ENCODE data around the gene B9D1.
A peak's percentile ranks its signal among the peaks of the same experiment; 100 is the strongest.

Gene B9D1

DNA sequence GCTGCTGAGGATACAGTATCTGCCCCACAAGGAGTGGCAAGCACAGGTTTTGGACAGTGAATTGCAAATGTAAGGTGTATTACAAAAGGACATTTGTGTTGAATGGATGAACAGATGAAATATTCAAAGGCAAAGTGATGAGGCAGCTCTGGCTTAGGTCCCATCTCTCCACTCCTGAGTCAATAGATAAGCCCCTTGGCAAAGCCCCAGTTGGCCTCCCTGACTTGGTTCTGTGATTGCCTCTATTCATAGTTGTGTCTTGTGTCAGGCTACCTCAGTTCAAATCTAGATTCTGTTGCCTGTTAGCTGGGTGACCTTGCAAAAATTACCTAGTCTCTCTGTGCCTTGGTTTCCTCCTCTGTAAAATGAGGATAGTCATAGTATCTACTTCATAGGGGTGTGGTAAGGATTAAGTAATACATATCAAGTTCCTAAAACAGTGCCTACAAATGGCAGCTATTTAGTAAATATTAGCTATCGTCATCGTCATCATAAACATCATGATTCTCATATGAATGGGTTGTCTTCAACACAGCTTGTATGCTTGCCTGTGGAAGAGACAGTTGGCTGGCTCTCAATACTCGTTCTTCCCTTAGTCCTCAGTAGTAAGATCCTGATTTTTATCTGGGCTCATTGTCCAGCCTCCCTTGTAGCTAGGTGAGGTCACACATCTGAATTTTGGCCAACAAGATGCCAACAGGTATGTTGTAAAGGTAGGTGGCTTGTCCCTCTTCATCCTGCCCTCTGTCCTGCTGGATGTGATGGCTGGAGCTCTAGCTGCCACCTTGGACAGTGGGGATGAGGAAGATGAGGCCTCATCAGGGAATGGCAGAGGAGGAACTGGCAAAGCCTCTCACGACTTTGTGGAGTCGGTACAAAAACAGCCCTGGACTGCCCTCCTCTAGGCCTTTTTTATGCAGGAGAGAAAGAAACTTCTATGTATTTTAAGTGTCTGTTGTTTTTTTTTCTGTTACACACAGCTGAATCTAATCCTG is 26.6 kb upstream of the B9D1 start:
- no peak for DNase-seq

- DNase-seq = no peak
Measured at GRCh38 chr17:19387921-19388521, 25.5 kb upstream of the B9D1 start.

GRCh38 chr17:19386974-19387920 is 24.7 kb upstream of the B9D1 start, which contains the start of gene MFAP4:
TSS of gene MFAP4 (minus strand) at chr17:19387190. CDS start at chr17:19387155, 35 bp downstream.
- peak; percentile 67 for DNase-seq

DNA sequence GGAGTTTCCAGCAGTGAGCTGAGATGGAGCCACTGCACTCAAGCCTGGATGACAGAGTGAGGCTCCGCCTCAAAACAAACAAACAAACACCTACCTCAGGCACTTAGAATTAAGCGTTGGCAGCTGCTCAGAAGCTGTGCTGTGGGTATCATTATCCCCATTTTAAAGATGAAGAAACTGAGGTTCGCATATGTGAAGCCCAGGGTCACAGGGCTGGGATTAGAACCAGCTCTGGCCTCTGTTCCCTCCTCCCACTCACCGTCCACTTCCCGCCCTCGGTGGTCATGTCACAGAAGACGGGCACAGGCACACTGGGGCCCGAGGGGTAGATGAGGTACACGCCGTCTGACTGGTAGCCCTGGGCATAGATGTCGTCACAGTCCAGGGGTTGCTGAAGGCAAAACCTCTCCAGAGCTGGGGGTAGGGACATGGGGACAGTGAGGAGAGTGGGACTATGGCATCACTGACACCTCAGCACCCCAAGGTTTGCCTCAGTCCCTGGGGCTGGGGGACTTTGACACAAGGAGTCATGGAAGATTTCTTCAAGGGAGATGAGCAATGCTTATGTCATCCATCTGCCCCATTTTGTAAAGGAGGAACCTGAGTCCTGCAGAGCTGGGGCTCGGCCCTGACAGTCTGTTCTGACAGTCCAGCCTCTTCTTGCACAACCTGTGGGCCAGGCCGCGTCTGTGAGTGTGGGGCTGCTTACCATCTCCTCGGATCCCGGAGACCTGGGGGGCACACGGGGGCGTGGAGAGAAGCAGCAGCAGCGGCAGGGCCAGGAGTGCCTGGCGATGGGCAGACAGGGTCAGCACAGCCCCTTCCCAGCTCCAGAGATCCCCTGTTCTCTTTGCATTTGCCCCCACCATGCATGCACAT is 23.8 kb upstream of the B9D1 start:
- DNase-seq = peak; percentile 26

DNA sequence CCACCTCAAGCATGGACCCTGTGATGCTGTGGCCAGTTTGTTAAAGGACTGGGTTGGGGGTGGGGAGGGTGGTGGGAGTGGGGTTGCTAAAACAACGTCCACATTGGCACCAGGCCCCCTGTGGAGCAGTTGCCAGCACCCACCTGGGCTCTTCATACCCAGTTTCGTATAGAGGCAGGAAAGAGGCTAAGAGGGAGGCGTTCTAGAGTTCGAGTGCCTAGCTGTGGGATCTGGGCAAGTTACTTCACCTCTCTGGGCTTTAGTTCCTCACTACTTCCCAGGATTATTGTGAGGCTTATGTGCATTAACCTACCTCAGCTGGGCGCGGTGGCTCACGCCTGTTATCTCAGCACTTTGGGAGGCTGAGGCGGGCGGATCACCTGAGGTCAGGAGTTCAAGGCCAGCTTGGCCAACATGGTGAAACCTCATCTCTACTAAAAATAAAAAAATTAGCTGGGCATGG is 23.0 kb upstream of the B9D1 start:
- DNase-seq = no peak

GRCh38 chr17:19384723-19385391 is 22.3 kb upstream of the B9D1 start:
- DNase-seq = no peak

- DNase-seq = no peak
Measured at GRCh38 chr17:19383681-19384470, 21.4 kb upstream of the B9D1 start.

DNA sequence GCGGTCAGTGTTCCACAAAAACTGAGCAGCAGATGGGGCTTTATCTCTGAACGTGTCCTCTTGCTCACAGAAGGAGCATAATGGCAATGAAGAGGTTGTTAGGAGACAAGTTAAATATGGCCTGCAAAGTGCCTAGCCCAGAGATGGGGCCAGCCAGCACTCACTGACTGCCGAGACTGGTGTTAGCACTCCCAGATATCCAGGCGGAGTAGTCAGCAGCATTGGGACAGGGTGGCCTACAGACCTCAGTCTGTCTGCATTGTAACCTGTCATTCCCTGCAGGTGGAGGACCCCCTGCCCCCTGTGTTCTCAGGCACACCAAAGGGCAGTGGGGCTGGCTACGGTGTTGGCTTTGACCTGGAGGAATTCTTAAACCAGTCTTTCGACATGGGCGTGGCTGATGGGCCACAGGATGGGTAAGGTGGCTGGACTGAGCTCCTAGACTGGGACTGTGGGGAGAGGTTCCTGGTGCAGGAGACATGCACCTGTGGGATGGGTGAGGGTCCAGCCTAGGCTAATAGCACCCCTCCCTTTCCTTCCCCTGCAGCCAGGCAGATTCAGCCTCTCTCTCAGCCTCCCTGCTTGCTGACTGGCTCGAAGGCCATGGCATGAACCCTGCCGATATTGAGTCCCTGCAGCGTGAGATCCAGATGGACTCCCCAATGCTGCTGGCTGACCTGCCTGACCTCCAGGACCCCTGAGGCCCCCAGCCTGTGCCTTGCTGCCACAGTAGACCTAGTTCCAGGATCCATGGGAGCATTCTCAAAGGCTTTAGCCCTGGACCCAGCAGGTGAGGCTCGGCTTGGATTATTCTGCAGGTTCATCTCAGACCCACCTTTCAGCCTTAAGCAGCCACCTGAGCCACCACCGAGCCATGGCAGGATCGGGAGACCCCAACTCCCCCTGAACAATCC is 20.3 kb upstream of the B9D1 start:
- DNase-seq = no peak

DNA sequence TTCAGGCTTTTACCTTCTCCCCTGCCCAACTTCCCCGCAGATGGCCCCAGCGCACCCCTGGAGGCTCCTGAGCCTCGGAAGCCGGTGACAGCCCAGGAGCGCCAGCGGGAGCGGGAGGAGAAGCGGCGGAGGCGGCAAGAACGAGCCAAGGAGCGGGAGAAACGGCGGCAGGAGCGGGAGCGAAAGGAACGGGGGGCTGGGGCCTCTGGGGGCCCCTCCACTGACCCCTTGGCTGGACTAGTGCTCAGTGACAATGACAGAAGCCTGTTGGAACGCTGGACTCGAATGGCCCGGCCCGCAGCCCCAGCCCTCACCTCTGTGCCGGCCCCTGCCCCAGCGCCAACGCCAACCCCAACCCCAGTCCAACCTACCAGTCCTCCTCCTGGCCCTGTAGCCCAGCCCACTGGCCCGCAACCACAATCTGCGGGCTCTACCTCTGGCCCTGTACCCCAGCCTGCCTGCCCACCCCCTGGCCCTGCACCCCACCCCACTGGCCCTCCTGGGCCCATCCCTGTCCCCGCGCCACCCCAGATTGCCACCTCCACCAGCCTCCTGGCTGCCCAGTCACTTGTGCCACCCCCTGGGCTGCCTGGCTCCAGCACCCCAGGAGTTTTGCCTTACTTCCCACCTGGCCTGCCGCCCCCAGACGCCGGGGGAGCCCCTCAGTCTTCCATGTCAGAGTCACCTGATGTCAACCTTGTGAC is 19.4 kb upstream of the B9D1 start:
- no peak for DNase-seq

GRCh38 chr17:19381361-19381740 is 18.8 kb upstream of the B9D1 start:
- no peak for DNase-seq

GRCh38 chr17:19380481-19381301 is 18.2 kb upstream of the B9D1 start:
- DNase-seq = no peak

DNA sequence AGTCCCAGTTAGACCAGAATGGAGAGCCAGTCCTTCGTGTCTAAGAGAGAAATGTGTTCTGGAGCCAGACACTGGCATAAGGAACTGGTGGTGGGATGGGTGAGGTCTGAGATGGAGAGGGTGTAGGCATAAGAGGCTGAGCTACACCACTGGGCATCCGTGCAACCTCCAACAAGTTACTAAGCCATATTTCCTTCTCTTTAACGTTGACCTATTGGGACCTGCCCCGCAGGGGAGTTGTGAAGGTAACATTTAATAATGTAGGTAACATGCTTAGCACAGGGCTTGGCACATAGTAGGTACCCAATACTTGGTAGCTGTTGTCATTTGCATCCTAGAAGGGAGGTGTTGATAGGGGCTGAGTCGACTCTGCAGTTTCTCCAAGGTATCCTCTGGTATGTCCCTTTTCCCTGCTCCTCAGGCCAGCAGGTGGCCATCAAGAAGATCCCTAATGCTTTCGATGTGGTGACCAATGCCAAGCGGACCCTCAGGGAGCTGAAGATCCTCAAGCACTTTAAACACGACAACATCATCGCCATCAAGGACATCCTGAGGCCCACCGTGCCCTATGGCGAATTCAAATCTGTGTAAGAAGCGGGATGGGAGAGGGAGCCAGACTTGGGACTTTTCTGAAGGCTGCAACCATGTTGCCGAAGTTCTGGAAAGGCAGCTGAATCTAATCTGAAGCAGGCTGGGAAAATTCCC is 17.0 kb upstream of the B9D1 start:
- DNase-seq = no peak

- DNase-seq = no peak
Measured at GRCh38 chr17:19378416-19379360, 16.2 kb upstream of the B9D1 start, which contains the start of gene MAPK7. TSS of gene MAPK7 (plus strand) at chr17:19378498. CDS start at chr17:19378901, 403 bp downstream.

DNA sequence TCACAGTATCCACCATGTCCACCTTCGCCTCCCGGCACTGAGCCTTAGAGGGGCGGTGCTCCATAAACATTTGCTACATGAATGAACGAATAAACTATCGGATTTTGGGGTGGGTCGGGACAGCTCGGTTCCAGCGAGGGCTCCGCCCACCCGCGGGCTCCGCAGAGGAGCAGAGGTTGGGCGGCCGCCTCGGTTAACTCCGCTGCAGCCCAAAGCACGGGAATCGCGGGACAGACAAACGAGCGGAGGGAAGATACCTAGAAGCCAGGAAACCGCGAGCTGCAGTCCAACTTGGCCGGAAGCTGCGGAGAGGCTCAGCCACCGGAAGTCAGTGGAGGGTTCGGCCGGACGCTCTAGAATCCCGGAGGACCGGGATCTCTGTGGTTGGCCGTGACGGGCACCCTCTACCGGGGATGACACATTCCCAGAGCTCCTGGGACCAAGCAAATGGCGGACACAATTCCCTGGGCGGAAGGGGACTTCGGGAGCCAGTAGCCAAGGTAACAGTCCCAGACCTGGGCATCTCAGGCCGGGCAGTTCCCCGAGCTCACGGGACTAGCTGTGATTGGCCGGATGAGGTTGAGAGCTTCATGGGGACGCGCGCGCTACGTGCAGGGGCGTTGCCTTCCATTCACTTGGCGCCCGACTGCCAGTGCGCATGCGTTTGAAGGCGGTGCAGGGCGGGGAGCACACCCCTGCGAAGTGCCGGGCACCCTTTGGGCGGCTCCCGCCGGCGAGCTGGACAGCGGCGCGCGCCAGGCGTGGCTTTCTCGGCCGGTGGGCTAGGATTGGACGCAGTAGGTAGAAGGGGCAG is 15.3 kb upstream of the B9D1 start:
- DNase-seq = peak; percentile 100

- DNase-seq = peak; percentile 30
Measured at GRCh38 chr17:19376811-19377210, 14.3 kb upstream of the B9D1 start.

All from NCI-H1436 treated with DMSO at 0.1 percent for 48 hours (cell line).